Stomach (tissue), 19 donors: Measurements from ENCODE around the gene RPL10A. TPM values are rescaled to one million over a fixed set of nuclear protein-coding genes. Genes with fewer than 3 reads are reported as not detected.

Source experiments
- DNase-seq, 2 donors: peaks; one replicate each; pipeline versions ENCODE4 v3.0.0 to v3.0.0-alpha.2; 2013 to 2019
- H3K27ac ChIP-seq, 5 donors: fragments of 200-600 bp in 4 of 5; sonication (generic) in 4 of 5; one replicate each; pipeline ENCODE4 v1.5.1; 2013 to 2019; ENCODE audit warnings: mild to moderate bottlenecking in 1 of 5, moderate library complexity in 1 of 5
- H3K27me3 ChIP-seq, 3 donors: fragments of 200-600 bp; sonication (generic); one replicate each; pipeline ENCODE4 v1.5.1; 2017 to 2019; ENCODE audit warnings: mixed run types in 1 of 3
- H3K36me3 ChIP-seq, 4 donors: fragments of 200-600 bp; sonication (generic); 1 replicate in 3 of 4; 2 replicates in 1 of 4; pipeline ENCODE4 v1.5.1; 2016 to 2019
- H3K4me1 ChIP-seq, 4 donors: fragments of 200-600 bp; sonication (generic); one replicate each; pipeline ENCODE4 v1.5.1; 2016 to 2019
- H3K4me3 ChIP-seq, 4 donors: fragments of 200-600 bp; sonication (generic) in 3 of 4; one replicate each; pipeline ENCODE4 v1.5.1; 2016 to 2019; ENCODE audit warnings: mild to moderate bottlenecking in 1 of 4
- H3K9me3 ChIP-seq, 4 donors: fragments of 200-600 bp; sonication (generic); one replicate each; pipeline ENCODE4 v1.5.1; 2016 to 2019
- CTCF ChIP-seq, 7 experiments: fragments of 450-650 bp in 4 of 7; fragments of 200-600 bp in 3 of 7; sonication (generic) in 3 of 7; IDR thresholded peaks; one replicate each; pipeline ENCODE4 v1.5.1; 2016 to 2019; ENCODE audit warnings: antibody characterized with exemption in 7 of 7, control low read depth in 2 of 7, mild to moderate bottlenecking in 1 of 7
- EP300 ChIP-seq: sonication (generic); formaldehyde crosslinking; IDR thresholded peaks from one replicate; pipeline ENCODE4 v1.6.1; 2017; ENCODE audit warnings: antibody characterized with exemption
- POLR2A ChIP-seq, 4 donors: fragments of 450-650 bp; IDR thresholded peaks; one replicate each; pipeline ENCODE4 v1.6.1; 2016; ENCODE audit warnings: antibody characterized with exemption in 4 of 4, control low read depth in 2 of 4, mild to moderate bottlenecking in 1 of 4, moderate library complexity in 1 of 4
- POLR2AphosphoS5 ChIP-seq, 3 donors: sonication (generic); formaldehyde crosslinking; IDR thresholded peaks; one replicate each; pipeline ENCODE4 v1.6.1; 2016; ENCODE audit warnings: antibody characterized with exemption in 3 of 3
- WGBS, 5 donors: extraction: QIAGEN DNeasy Blood & Tissue Kit in 3 of 5; methylation state at CpG; one replicate each; pipeline versions ENCODE4 v1.1.5 to v1.1.7; 2013 to 2018; 5-methylcytosine and 5-hydroxymethylcytosine counted together
- intact Hi-C: fragments of 100-400 bp; cut with DNase I; formaldehyde crosslinking; loops from one replicate; pipeline ENCODE4 v1.15.1; 2023; ENCODE audit warnings: low total_unique reads
- long read RNA-seq, 10 donors: transcript quantifications; one replicate each; lab custom pipeline, GENCODE V29; 2026
- polyA plus RNA-seq, 3 donors: library from polyadenylated mRNA; stranded (reverse); fragments of 200-250 nt; gene quantifications; one replicate each; pipeline ENCODE4 v1.2.3, GENCODE V29; 2013
- total RNA-seq, 5 donors: library from RNA; depleted of rRNA; stranded (reverse); fragments of >200 nt; gene quantifications; one replicate each; pipeline versions ENCODE4 v1.1.0 to v1.2.3, GENCODE V29; 2014 to 2016
- donor health status: healthy with polysubstance abuse.
- donor health status: Bipolar disorder and iron deficiency.
- donor health status: healthy.

RPL10A gene
- total RNA-seq = 1,000 to 10,000 TPM in 3 of 5 donors, 100 to 1,000 TPM in 2; 584 to 2,035 (median 1,370) TPM
- polyA plus RNA-seq = 1,000 to 10,000 TPM; 1,897 to 2,710 (median 2,028) TPM
- long read RNA-seq, donor 1, transcript RPL10A-202 (5 exons, 1,063 nt) = minor isoform, 29 of 363 reads
- long read RNA-seq, donor 1, transcript RPL10A-201 (6 exons, 716 nt) = major isoform, 244 of 363 reads
- long read RNA-seq, donor 1, partial matches to known transcripts = 76 of 363 reads
- long read RNA-seq, donor 1, other reads (novel, unspliced or antisense) = 10 of 363 reads
- long read RNA-seq, donor 2, transcript RPL10A-203 (5 exons, 1,069 nt) = minor isoform, 10 of 520 reads
- long read RNA-seq, donor 2, transcript RPL10A-202 (5 exons, 1,063 nt) = minor isoform, 45 of 520 reads
- long read RNA-seq, donor 2, transcript RPL10A-201 (6 exons, 716 nt) = major isoform, 376 of 520 reads
- long read RNA-seq, donor 2, partial matches to known transcripts = 64 of 520 reads
- long read RNA-seq, donor 2, other reads (novel, unspliced or antisense) = 20 of 520 reads
- long read RNA-seq, donor 3, transcript RPL10A-202 (5 exons, 1,063 nt) = minor isoform, 83 of 680 reads
- long read RNA-seq, donor 3, transcript RPL10A-203 (5 exons, 1,069 nt) = minor isoform, 5 of 680 reads
- long read RNA-seq, donor 3, transcript RPL10A-201 (6 exons, 716 nt) = major isoform, 396 of 680 reads
- long read RNA-seq, donor 3, partial matches to known transcripts = 165 of 680 reads
- long read RNA-seq, donor 3, other reads (novel, unspliced or antisense) = 28 of 680 reads
- long read RNA-seq, donor 4, transcript RPL10A-201 (6 exons, 716 nt) = major isoform, 80 of 96 reads
- long read RNA-seq, donor 4, transcript RPL10A-202 (5 exons, 1,063 nt) = minor isoform, 7 of 96 reads
- long read RNA-seq, donor 4, partial matches to known transcripts = 8 of 96 reads
- long read RNA-seq, donor 4, other reads (novel, unspliced or antisense) = 0 of 96 reads
- long read RNA-seq, donor 5, transcript RPL10A-204 (6 exons, 962 nt) = minor isoform, 12 of 998 reads
- long read RNA-seq, donor 5, transcript RPL10A-201 (6 exons, 716 nt) = major isoform, 694 of 998 reads
- long read RNA-seq, donor 5, transcript RPL10A-202 (5 exons, 1,063 nt) = minor isoform, 51 of 998 reads
- long read RNA-seq, donor 5, partial matches to known transcripts = 194 of 998 reads
- long read RNA-seq, donor 5, other reads (novel, unspliced or antisense) = 45 of 998 reads
- long read RNA-seq, donor 6, transcript RPL10A-202 (5 exons, 1,063 nt) = minor isoform, 168 of 1,766 reads
- long read RNA-seq, donor 6, transcript RPL10A-204 (6 exons, 962 nt) = minor isoform, 8 of 1,766 reads
- long read RNA-seq, donor 6, transcript RPL10A-203 (5 exons, 1,069 nt) = minor isoform, 24 of 1,766 reads
- long read RNA-seq, donor 6, transcript RPL10A-201 (6 exons, 716 nt) = major isoform, 1,220 of 1,766 reads
- long read RNA-seq, donor 6, partial matches to known transcripts = 276 of 1,766 reads
- long read RNA-seq, donor 6, other reads (novel, unspliced or antisense) = 70 of 1,766 reads
- long read RNA-seq, donor 7, transcript RPL10A-201 (6 exons, 716 nt) = major isoform, 777 of 1,244 reads
- long read RNA-seq, donor 7, transcript RPL10A-204 (6 exons, 962 nt) = minor isoform, 13 of 1,244 reads
- long read RNA-seq, donor 7, transcript RPL10A-202 (5 exons, 1,063 nt) = minor isoform, 63 of 1,244 reads
- long read RNA-seq, donor 7, transcript RPL10A-203 (5 exons, 1,069 nt) = minor isoform, 8 of 1,244 reads
- long read RNA-seq, donor 7, partial matches to known transcripts = 316 of 1,244 reads
- long read RNA-seq, donor 7, other reads (novel, unspliced or antisense) = 65 of 1,244 reads
- long read RNA-seq, donor 8, transcript RPL10A-202 (5 exons, 1,063 nt) = minor isoform, 109 of 1,292 reads
- long read RNA-seq, donor 8, transcript RPL10A-201 (6 exons, 716 nt) = major isoform, 847 of 1,292 reads
- long read RNA-seq, donor 8, transcript RPL10A-203 (5 exons, 1,069 nt) = minor isoform, 5 of 1,292 reads
- long read RNA-seq, donor 8, partial matches to known transcripts = 254 of 1,292 reads
- long read RNA-seq, donor 8, other reads (novel, unspliced or antisense) = 72 of 1,292 reads
- long read RNA-seq, donor 9, transcript RPL10A-201 (6 exons, 716 nt) = major isoform, 760 of 1,131 reads
- long read RNA-seq, donor 9, transcript RPL10A-202 (5 exons, 1,063 nt) = minor isoform, 62 of 1,131 reads
- long read RNA-seq, donor 9, partial matches to known transcripts = 263 of 1,131 reads
- long read RNA-seq, donor 9, other reads (novel, unspliced or antisense) = 38 of 1,131 reads
- long read RNA-seq, donor 10, transcript RPL10A-201 (6 exons, 716 nt) = major isoform, 379 of 518 reads
- long read RNA-seq, donor 10, transcript RPL10A-202 (5 exons, 1,063 nt) = minor isoform, 49 of 518 reads
- long read RNA-seq, donor 10, partial matches to known transcripts = 60 of 518 reads
- long read RNA-seq, donor 10, other reads (novel, unspliced or antisense) = 24 of 518 reads

DNA sequence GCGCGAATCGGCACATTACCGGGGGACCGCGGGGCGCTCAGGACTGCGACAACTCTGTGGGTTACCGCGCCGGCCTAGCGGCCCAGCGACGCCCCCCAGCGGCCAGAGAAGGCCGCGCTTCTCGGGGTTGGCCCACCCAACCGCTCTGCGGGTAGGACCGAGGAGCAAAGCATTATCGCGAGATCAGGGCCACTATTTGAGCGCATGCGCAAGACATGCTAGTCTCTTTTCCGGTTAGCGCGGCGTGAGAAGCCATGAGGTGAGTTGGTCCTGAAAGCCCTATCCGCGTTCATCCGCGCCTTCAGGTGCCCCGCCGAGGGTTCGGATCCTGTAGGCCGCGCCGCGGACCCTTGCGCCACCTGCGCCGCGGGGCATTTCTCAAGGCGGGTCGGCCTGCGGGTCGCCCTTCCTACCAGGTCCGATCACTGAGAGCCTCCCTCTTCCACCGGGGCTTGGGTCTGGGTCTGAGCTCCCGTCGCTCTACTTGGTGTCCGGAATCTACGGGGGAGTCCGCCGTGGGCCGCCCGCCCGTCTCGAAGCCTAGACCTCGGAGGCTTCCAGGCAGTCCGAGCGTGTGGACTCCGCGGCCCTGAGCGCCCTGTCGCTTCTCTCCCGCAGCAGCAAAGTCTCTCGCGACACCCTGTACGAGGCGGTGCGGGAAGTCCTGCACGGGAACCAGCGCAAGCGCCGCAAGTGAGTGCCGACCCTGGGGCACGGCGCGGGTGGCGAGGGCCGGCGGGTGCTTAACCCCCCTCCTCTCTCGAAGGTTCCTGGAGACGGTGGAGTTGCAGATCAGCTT is at the start of gene RPL10A:
Gene RPL10A (plus strand): TSS at position 221 of the 799 bp plus-strand sequence. CDS start 34 bp downstream, at position 255.
- TF ChIP-seq CTCF (IDR thresholded peaks at IDR 0.05) (peak in 5 of 7 experiments; percentile 91 to 97 (median 95)), POLR2AphosphoS5 (IDR thresholded peaks at IDR 0.05) (peak; percentile 94 to 99 (median 97)), EP300 (no peak), POLR2A (IDR thresholded peaks at IDR 0.05) (peak in 2 of 4 donors; percentile 65 to 85)
- DNase-seq = peak; percentile 97 to 99
- Histone ChIP-seq H3K36me3 (peaks cover 23 to 50% (median 43%) of the 10 kb centered on the region in 4 donors), H3K4me1 (peaks cover 20 to 54% (median 39%) of the 10 kb centered on the region in 4 donors), H3K9me3 (no peaks in the 10 kb centered on the region), H3K4me3 (peak within 1 kb of the TSS; percentile 77 to 92 (median 87)), H3K27me3 (no peaks in the 10 kb centered on the region), H3K27ac (peak within 1 kb of the TSS; percentile 90 to 95 (median 92))
- intact Hi-C loops = no loop called here
- WGBS, 5 donors = 0 to 1% (median 0%) methylated on average over 32 to 86 of the region's 86 CpGs

GRCh38 chr6:35419417-35419816 is 48.8 kb upstream of the RPL10A start:
- intact Hi-C loops = no loop called here
- 64 to 81% (median 69%) methylated on average over 5 of the region's 5 CpGs for WGBS, 5 donors

More at GRCh38 chr6:35419417-35419816, 48.8 kb upstream of the RPL10A start:
- no peak for TF ChIP-seq POLR2AphosphoS5 (IDR thresholded peaks at IDR 0.05)
- no peak for TF ChIP-seq CTCF (IDR thresholded peaks at IDR 0.05)
- no peak for TF ChIP-seq EP300
- TF ChIP-seq POLR2A (IDR thresholded peaks at IDR 0.05) = no peak
- Histone ChIP-seq H3K9me3 (no peaks in the 10 kb centered on the region), H3K27ac (no peak overlapping the region), H3K27me3 (no peaks in the 10 kb centered on the region), H3K4me1 (peaks cover 11 to 43% (median 20%) of the 10 kb centered on the region in 4 donors), H3K36me3 (peaks cover 31 to 82% (median 72%) of the 10 kb centered on the region in 4 donors), H3K4me3 (no peak overlapping the region)
- peak in 1 of 2 donors; percentile 69 for DNase-seq
